Measurements from ENCODE around the gene EXOSC2. TPM values are rescaled to one million over a fixed set of nuclear protein-coding genes. Genes with fewer than 3 reads are reported as not detected.

The EXOSC2 gene
- total RNA-seq, 4 donors from 2014 or later, result 11.8 to 32.8 (median 28.2) TPM

DNA sequence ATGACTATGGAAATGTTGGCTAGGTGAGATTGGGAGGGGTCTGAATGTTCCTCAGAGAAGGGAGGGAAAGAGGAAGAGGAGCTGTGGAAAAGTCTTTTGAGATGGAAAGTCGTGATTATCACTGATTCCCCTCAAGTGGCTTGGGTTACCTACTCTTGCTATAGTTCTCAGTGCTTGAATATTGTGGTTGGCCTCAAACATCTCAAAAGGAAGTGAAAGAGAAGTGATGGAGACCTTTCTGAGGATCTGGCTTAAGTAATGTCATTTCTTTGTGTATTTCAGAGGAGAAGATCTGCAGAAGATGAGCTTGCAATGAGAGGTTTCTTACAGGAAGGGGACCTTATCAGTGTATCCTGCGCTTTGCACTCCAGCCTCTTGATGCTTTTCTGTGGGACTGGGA lies 5.5 kb downstream of the EXOSC2 start:
- peaks cover 17 to 90% (median 37%) of the 10 kb centered on the region in 3 donors for H3K36me3 ChIP-seq
- DNase-seq, result no peak

DNA sequence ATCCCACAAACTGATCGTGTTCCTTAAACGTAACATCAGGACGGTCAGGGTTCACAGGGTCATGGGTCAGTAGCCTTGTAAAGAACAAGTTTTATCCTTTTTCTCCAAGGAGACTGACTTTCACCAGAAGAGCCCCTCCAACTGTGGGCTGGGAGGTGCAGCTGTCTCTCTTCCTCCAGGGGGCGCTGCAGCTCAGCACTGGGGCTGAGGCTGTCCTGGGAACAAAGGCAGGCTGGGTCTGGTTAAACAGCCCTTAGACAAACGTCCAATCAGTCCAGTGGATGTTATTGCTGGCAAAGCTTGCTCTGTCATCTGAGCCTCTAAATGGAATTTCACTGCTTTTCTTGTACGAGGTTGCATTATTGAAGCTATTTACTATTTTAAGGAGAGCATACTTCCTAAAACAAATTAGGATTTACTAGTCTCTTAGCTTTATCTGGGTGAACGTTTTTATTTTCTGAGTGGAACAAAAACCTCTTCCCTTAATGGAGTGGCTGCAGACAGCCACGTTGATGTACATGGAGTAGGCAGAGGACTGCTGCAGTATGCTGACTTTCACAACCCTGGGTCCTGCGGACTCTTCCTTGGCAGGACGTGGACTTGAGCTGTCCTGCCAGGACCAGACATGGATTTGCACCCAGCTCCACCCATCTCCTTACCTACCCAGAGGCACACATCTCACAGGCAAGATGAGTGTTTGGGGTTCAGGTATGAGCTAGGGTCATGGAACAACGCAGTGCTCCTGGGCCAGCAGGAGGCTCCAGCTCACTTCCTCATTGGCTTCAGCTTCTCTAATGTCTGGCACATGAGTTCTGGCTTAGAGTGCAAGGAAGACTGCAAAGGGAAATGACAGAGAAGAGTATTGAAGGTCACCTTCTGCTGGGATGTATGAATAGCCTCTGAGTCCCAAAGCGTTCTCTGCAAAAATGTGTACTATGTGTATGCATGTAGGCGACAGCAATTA lies 7.8 kb downstream of the EXOSC2 start:
- 56 to 63% methylated on average over 12 to 13 of the region's 13 CpGs for WGBS, 2 donors

More for the DNA sequence above, 5.5 kb downstream of the EXOSC2 start:
- TF ChIP-seq CTCF (IDR thresholded peaks at IDR 0.05) (no peak), POLR2A (IDR thresholded peaks at IDR 0.05) (no peak)
- no peak overlapping the region for H3K27ac ChIP-seq
- H3K4me3 ChIP-seq, result no peak overlapping the region
- WGBS, 2 donors, result 79 to 80% methylated on average over 2 of the region's 2 CpGs
- H3K4me1 ChIP-seq, result peaks cover 5 to 65% (median 20%) of the 10 kb centered on the region in 3 donors
- H3K27me3 ChIP-seq, result no peaks in the 10 kb centered on the region
- H3K9me3 ChIP-seq, result no peaks in the 10 kb centered on the region
- intact Hi-C loops (cut with DNase I), result no loop called here

DNA sequence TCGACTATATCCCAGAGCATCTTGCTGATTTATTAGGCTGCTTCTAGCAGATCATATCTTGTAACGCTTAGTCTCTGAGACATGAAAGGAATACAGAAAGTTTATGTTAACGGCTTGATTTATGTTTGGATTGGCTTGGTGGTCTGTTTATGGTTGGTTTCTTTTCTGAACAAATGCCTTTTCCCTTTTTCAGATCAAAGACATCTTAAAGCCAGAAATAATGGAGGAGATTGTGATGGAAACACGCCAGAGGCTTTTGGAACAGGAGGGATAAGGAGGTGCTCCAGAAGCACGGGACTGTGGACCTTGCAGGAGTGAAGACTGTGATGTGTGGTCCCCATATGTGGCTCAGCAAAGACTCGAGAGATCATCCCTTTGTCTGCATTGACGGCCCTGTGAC lies 9.9 kb downstream of the EXOSC2 start:
- DNase-seq, result no peak

More for the DNA sequence above, 7.8 kb downstream of the EXOSC2 start:
- intact Hi-C loops (cut with DNase I), result loop anchor here (10.0 kb wide), 1 partner anchor 233 kb away; the partner anchor contains the start of gene FIBCD1
- no peak for DNase-seq
- H3K4me3 ChIP-seq, result no peak overlapping the region
- peaks cover 20 to 100% (median 41%) of the 10 kb centered on the region in 3 donors for H3K36me3 ChIP-seq
- H3K27me3 ChIP-seq, result no peaks in the 10 kb centered on the region
- H3K4me1 ChIP-seq, result peaks cover 0 to 44% (median 4%) of the 10 kb centered on the region in 3 donors
- H3K27ac ChIP-seq, result peak overlapping the region in 3 of 4 donors; percentile 62 to 68 (median 65)
- no peaks in the 10 kb centered on the region for H3K9me3 ChIP-seq
- TF ChIP-seq CTCF (IDR thresholded peaks at IDR 0.05), result peak; percentile 70 to 92 (median 82)
- no peak for TF ChIP-seq POLR2A (IDR thresholded peaks at IDR 0.05)

GRCh38 chr9:130707225-130707976 lies 13.8 kb downstream of the EXOSC2 start:
- H3K4me1 ChIP-seq, result peaks cover 0 to 10% (median 7%) of the 10 kb centered on the region in 3 donors
- H3K36me3 ChIP-seq, result peaks cover 8 to 40% (median 12%) of the 10 kb centered on the region in 3 donors
- H3K27me3 ChIP-seq, result no peaks in the 10 kb centered on the region
- no peak for DNase-seq
- 45 to 58% methylated on average over 9 of the region's 9 CpGs for WGBS, 2 donors
- intact Hi-C loops (cut with DNase I), result loop anchor here (5.0 to 10.0 kb wide), 2 partner anchors 155 to 227 kb away; partner anchors contain the start of gene FIBCD1
- TF ChIP-seq CTCF (IDR thresholded peaks at IDR 0.05) (peak in 5 of 6 experiments; percentile 55 to 77 (median 67)), POLR2A (IDR thresholded peaks at IDR 0.05) (no peak)
- H3K27ac ChIP-seq, result no peak overlapping the region
- no peak overlapping the region for H3K4me3 ChIP-seq
- no peaks in the 10 kb centered on the region for H3K9me3 ChIP-seq

More for the DNA sequence above, 9.9 kb downstream of the EXOSC2 start:
- H3K9me3 ChIP-seq, result no peaks in the 10 kb centered on the region
- H3K36me3 ChIP-seq, result peaks cover 14 to 79% (median 32%) of the 10 kb centered on the region in 3 donors
- no peaks in the 10 kb centered on the region for H3K27me3 ChIP-seq
- intact Hi-C loops (cut with DNase I), result loop anchor here (10.0 kb wide), 1 partner anchor 231 kb away; the partner anchor contains the start of gene FIBCD1
- peak overlapping the region in 2 of 4 donors; percentile 12 to 14 for H3K27ac ChIP-seq
- H3K4me3 ChIP-seq, result no peak overlapping the region
- TF ChIP-seq POLR2A (IDR thresholded peaks at IDR 0.05) (no peak), CTCF (IDR thresholded peaks at IDR 0.05) (no peak)
- 79 to 83% methylated on average over 7 of the region's 7 CpGs for WGBS, 2 donors
- peaks cover 0 to 31% (median 4%) of the 10 kb centered on the region in 3 donors for H3K4me1 ChIP-seq
